GM19455 (cell line): ENCODE results near the gene NALCN.

Source experiments
- ATAC-seq: cut with Tn5 transposase; IDR thresholded peaks from one replicate; pipeline ENCODE4 v1.9.1; 2021; ENCODE audit not compliant: unreplicated experiment

NALCN gene

DNA sequence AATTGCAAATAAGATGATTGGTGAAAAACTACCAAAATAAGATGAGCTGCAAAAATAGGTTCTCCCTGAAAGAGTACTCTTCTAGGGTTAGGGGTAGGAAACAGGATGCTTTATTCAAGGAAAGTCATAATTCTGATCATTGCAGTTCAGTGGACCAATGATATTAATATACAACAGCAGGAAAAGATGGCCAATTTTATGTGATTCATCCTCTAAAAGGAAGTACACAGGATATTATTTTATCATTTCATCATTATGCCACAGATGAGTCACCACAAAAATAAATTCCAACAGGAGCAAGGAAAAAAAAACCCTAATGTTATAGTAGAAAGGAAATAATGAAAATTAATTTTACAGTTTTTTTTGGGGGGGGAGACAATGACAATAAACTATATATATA lies 205.0 kb downstream of the NALCN start:
- ATAC-seq = no peak

DNA sequence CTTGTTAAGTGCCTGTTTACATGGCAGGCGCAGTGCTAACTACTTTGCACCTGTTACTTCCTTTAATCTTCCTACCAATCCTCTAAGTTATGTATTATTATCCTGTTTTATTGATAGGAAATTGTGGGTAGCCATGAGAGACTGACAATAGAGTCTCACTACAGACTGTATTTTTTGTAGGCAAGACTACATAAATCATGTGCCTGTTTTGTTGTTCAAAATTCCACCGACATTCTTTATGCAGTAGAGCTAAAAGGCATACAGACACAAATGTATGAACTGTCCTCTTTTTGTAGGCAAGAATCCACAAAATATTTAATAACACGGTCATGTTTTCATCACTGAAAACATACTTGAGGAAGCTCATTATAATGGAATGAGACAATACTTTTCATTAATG lies 205.5 kb downstream of the NALCN start:
- ATAC-seq = no peak

DNA sequence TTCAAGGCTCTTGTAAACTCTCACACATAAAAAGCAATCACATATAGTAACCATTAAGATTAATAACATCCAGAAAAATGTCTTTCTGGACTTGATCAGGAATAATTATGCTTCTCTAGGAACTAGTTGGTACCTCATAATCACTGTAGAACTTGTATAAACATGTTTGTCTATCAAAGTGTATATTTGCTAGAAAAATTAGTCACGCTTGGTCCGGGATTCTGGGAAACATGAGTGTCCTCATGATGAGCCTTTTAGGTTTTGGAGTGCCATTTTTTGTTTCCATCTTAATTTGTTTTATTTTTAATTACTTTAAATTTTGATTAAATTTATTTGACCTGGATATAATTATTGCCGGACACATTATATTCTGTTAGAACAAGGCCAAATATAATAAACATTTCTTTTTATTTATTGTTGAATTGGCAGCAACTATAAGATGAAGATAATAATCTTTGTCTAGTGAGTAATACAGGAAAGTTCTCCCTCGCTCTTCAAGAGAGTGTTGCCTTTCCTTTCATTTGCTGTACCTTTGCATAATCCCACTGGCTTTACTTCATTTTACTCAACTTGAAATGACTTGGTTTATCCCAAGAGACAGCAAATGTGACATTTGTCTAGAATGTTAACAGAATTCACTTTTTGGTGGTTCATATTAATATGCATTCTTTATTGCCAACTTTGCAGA lies 207.0 kb downstream of the NALCN start:
- no peak for ATAC-seq

DNA sequence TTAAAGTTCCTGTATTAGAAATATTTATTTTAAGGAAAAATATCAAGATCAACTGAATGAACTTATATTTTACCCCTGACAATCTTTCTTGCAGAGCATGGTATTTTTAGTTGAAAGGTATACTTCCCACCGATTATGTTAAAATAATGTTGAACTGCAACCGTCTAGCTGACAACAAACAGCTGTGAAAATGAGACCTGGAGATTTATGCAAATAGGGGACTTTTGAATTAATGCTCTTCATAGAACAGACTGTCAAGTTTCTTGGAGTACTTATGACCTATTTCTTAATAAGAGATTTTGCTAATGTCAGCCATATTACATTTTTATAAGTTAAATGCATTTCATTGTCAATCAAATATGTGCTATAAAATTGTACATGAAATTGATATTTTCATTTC lies 210.9 kb downstream of the NALCN start:
- no peak for ATAC-seq

DNA sequence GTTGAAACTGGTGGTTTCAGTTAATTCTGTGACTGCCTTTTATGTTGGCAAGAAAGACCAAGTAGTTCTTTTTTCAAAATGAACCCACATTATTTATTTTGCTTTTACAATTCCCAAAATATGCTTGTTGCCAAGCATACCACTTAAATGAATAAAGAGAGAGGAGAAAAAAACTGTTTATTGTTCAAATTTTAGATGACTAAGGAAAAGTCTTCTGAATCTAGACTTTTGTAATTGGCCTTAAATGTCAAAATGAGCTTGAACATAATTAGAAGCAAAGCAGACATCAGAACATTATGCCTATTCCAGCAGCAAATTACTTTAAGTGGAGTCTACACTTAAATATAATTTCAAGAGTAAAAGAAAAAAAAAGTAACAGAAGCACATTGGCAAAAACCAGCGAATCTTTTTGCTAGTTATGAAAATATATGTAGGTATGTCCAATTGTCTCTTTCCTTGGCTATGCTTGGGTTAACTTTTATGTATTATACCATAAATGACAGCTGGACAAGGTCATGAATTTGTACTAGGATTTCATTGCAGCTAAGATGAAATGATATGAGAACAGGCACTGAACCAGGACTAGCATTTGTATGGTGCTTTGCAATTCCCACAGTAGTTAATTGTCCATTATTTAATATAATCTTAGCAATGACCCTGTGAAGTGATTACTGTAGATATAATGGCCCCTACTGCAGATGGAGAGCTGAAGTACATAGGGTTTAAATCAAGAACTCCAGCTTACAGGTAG lies 211.9 kb downstream of the NALCN start:
- ATAC-seq = no peak

DNA sequence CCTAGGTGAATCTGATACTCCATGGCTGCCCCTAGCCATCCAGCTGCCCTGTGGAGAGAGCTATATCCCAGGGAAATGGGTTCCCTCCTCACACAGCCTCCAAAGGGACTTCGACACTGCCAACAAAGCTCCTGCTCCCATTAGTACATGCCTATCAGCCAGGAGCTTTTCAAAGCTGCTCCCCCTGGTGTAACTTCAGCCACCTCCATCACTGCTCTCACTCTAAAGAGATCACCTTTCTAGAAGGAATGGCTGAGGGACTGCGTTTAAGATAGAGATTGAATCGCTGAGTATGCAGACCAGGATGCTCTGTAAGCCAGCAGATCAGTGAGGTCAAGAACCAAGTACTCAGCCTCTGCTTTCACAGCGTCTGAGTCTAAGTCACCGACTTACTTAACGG lies 213.7 kb downstream of the NALCN start:
- no peak for ATAC-seq

DNA sequence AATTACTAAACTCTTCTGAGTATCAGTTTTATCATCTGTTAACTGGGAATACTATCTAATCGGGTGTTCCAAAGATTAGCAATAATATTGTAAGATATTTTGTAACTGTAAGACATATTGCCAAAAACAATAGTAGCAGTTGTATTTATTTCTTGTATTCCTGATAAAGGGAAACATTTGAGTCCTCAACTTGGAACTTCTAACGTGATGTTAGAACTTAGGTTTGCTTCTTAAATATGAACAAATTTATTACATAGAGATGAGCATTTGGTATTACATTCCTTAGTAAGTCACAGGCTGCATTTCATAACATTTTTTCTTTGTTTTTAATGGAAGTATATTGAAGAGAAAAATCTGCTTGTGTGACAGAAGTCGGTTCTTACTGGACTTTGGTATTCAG lies 225.3 kb downstream of the NALCN start:
- no peak for ATAC-seq

DNA sequence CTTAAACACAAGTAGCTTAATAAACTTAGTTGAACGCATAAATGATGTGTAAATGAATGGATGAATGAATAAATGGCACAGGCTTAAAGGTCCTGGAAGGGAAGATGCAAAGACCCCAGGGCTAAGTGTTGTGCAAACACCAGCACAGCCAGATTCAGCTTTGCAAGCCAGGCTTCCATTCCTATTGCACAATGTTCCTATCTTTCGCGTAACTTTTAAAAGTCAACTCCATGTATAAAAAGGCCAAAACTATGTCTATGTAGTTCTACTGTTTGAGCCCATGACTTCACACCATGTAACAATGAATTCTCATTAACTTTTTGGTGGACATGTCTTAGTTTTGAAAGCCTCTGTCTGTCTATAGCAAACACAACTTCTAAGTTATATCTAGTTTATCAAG lies 226.0 kb downstream of the NALCN start:
- no peak for ATAC-seq

DNA sequence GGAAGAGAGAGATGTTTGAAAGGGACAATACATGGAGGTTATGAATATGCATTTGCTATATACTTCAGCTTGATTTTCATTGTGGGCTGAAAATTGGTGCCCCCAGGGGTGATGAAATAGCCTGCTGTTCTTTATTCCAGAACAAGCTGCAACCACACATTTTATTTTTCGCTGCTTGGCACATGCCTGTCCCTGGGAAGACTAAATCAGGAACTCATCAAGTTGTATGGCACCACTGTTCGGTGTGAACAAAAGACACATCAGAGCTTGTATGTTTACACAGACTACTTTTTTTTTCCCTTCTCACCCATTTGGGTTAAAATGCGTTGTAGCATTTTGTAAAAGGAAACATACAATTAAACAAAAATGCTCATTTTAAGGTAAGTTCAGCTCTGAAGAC lies 230.7 kb downstream of the NALCN start:
- no peak for ATAC-seq

DNA sequence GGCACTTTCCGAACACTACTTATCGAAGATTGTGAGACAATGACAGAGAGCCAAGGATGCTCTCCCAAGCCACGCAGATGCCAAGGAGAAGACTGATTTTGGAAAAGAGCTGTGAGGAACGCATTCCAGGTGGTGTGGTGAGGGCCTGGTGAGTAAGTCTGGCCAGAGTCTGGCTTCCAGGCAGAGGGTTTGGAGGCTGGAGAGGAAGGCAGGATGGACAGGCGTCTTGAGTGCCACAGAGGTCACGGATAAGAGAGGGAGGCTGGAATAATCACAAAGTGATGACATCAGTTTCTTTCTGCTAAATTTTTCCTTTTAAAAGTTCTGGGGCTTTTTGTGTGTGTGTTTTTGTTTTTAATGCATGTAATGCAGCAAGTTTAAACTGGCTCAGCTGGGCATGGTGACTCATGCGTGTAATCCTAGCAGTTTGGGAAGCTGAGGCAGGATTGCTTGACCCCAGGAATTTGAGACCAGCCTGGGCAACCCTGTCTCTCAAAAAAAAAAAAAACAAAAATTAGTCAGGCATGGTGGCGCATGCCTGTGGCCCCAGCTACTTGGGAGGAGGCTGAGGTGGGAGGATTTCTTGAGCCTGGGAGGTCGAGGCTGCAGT lies 235.1 kb downstream of the NALCN start:
- no peak for ATAC-seq

DNA sequence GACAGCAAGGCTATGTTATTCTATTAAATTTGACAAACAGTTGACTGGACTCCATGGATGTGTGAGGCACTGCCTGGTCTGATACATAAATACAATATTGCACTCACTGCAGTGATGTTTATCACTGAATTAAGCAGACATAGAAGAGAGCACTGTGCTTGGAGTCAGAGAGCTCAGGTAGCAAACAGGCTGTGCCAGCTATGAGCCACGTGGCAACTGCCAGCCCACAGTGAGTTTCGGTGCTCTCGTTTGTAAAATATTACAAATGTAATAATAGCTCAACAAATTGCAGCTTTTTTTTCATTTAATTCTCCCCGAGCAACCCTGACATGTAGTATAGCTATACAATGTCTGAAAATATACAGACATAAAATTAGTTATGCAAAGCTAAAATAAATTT lies 237.3 kb downstream of the NALCN start:
- ATAC-seq = no peak

DNA sequence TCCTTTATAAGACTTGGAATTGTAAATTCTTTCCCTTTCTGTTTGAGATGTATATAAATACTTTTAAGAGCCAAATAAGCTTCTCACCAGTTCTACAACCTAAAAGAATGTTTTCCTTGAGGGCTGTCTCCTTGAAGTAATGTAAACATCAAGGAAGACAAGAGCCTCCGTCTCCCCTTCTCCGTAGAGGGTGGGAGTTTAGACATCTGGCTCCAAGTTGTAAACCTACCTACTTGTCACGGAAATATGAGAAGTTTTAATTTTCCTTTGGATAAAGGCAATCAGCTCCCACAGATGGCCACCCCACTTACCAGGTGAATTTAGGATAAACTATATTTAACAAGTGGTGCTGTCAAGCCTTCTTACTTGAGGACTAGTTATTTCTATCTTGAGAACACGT lies 237.9 kb downstream of the NALCN start:
- no peak for ATAC-seq

DNA sequence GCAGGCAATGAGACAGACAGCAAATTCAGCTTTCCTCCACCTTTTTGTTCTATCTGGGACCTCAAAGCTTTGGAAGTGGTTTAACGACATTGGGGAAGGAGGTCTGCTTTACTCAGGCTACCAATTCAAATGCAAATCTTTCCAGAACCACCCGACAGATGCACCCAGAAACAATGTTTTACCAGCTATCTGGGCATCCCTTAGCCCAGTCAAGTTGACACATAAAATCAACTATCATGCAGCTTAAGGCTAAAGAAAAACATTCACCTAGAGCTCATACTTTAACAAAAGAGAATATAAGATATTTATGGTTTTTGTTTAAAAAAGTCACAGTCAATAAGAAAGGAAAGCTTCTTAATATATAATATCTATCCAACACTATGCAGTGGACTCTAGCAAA lies 246.0 kb downstream of the NALCN start:
- ATAC-seq = no peak

DNA sequence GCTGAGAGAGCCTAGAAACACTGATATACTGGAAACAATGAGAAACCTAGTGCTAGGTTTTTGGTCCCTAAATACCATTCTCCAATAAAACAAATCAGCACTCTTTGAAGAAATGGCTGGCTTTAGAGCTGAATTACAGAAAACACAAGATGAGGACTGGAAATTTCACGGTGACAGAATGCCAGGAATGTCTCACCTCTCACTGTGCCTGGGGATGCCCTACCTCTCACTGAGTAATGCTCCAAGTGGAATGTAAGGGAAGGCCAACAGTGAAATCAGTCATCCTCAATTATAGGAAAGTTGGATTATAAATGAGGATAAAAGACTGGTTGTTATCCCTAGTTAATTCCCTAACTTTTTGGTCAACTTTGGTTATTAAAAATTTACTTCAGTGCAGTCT lies 259.0 kb downstream of the NALCN start:
- no peak for ATAC-seq

DNA sequence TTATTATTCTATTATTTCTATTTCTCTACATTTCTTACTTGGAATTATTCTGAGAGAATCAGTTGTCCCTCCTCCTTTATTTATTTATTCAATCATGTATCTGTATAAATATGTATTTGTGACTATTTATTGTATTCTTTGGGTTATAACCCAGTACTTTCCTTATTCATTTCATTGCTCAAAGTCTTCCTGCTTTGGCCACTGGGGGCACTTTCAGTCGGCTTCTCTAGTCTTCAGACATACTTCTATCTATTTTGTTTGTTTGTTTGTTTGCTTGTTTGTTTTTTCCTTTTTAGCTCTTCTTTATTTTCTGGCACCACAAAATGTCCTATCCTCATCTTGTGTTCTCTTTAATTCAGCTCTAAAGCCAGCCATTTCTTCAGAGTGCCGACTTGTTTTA lies 260.4 kb downstream of the NALCN start:
- no peak for ATAC-seq

DNA sequence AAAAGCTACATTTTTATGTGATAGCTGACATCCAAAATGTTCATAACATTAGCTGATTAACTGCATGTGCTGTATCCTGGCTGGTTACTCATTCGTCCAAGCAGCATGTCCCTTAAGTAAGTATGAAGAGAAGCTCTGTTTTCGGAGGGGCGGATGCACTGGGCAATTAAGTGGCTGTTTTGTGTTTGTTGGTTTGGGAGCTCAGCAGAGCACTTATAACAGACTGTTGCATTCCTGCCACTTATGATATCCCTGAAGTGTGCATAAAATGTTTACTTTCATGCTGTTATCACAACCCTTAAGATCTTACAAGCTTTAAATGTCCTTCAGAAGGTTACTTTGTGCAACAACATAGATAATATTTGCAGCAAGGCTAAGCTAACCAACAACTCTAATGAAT lies 264.1 kb downstream of the NALCN start:
- ATAC-seq = no peak

DNA sequence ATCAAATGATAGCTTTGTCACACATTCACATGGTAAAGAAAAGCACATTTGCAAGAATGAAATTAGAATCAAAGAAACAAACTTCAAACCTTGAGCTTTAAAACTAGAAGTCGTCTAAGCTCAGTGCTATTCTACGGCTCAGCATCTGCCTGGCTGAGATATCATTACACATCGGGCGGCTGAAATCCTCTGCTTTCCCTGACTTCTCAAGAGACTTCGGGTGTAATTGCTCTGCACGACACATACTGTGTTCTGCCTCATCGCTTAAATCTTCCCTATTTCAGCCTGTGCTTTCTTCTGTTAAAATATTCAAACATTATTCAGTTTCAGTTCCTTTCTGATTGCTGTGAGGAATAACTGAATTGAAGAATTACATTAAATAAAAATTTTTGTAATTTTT lies 265.3 kb downstream of the NALCN start:
- no peak for ATAC-seq

DNA sequence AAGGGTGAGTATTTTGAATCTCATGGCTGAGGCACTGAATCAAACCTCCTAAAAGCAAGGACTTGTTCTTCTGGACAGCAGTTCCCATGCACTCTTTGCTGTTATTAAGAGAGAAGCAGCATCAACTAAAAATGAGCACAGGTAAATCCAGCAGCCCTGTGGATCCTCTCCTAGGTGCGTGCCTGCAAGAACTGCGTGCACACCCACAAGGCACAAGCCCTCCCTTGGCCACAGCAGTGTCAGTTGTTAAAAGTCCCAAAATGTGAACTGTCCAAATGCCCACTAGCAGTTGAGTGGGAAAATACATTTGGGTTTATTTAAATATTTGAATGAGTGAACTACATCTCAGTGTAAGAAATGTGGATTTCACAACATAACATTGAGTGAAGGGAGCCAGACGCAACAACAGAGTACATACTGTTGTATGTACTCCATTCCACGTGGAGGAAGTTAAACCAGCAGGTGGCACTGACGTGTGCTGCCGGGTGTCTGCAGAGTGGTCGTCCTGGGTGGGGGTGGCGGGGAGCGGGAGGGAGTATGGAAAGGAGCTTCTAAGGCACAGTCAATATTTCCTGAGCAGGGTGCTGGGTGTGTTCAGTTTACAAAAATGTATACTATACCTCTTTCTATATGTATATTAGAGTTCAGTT lies 266.4 kb downstream of the NALCN start:
- no peak for ATAC-seq

DNA sequence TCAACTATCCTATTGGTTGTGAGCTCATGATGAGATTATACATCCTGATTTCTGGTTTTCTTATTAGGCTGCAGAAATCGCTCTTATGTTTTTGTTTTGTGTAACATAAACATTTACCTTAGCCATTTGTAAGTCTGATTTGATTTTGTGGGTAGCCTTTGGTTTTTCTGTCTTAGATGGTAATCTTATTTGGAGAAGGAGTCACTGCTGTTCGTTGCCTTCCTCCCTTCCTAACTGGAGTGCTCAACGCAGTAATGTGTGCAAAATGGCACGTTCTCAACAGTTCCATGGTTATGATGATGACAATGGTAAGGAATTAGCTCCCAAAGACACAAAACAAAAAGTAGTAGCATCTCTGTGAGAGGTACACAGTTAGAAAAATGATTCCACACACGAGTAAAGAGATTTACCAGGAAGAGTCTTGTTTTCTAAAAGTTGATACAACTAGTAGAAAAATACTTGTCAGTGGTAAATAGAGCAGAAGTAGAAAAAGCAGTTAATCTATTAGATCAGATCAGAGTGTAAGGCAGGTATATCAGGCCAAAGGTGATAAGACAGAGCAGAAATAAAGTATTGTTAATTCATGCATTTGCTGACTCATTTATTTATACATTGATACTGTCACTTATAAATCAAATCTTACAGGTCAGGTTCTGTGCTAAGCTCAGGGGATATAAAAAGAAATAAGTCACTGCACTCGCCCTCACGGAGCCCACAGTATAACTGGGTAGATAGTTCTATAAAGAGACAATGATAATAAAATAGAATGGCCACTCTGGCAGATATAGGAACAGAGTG lies 270.0 kb downstream of the NALCN start:
- no peak for ATAC-seq

DNA sequence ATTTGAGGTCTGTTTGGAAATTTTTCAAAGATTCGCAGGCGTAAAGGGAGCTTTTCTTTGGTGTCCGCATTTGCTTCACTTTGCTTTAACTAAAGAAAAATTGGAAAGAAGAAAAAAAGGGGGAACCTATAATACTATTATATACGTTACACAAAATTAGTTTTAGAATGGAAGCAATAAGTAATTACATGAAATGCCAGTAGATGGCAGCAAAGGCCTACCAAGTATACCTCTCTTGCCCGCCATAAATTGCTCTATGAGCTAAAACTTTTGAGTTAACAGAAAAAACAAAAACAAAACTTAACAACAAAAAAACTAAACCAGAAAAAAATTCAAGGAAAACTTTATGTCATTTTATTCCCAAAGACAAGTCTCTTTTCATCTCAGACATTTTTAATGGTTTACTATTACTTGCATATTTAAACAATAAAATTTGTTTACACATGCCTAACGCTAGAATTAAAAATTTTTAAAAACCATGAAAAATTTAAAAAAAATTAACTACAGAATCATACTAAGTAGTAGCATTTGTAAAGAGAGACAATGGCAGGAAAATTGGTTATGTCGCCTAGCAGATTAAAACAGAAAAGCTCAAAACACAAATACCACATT lies 271.4 kb downstream of the NALCN start:
- ATAC-seq = peak; percentile 76

DNA sequence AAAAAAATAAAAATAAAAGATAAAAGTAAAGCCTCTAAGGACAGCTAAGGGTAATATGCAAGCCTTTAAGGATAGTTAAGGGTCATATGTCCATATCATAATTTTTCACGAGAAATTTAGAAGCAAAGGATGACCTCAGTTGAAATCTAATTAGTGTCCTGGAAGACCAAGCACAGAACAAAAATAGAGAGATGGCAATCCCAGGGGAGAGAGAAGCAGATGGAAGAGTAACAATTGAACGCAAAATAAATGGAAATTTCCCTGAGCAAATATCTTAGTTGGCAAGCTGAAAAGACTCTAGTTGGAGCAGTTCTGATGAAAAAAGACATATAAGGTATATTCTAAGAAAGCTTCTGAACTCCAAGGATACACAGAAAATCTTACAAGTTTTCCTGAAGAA lies 275.4 kb downstream of the NALCN start:
- ATAC-seq = no peak
